Panc1 (cell line): ENCODE measurements around the gene MYEOV. TPM values are rescaled to one million over a fixed set of nuclear protein-coding genes. Genes with fewer than 3 reads are reported as not detected.

Experiments used
- ATAC-seq: fragments of 200-7000 bp; cut with Tn5 transposase; 2 replicates; pipeline ENCODE4 v1.9.1; 2020; ENCODE audit warnings: mild to moderate bottlenecking, moderate library complexity
- BruUV-seq: library from RNA; stranded (reverse); fragments of 400-500 nt; replicated peaks from 2 replicates; lab custom pipeline; 2021; lab: Mats Ljungman, UMichigan
- CTCF ChIA-PET: fragments of 300-600 bp; sonication (Branson Sonifier 250); formaldehyde crosslinking; loops from one replicate; lab custom pipeline; 2022; ENCODE audit warnings: antibody characterized with exemption; lab: Charles Lee
- POLR2A ChIA-PET: fragments of 300-600 bp; sonication (Branson Sonifier 250); formaldehyde crosslinking; loops from one replicate; lab custom pipeline; 2022; ENCODE audit warnings: antibody characterized with exemption; lab: Charles Lee
- DNase-seq: peaks from one replicate; pipeline ENCODE4 v3.0.0-alpha.2; 2010; ENCODE audit warnings: low read depth, low spot score
- H3K27ac ChIP-seq: 2 replicates; pipeline ENCODE4 v1.5.1; 2011; ENCODE audit warnings: mild to moderate bottlenecking, low read length, inconsistent platforms
- H3K27me3 ChIP-seq: fragments of 200-500 bp; sonication (Bioruptor generic); 2 replicates; pipeline ENCODE4 v1.6.0; 2014; ENCODE audit warnings: low read length, inconsistent platforms; ENCODE audit not compliant: control insufficient read depth, insufficient read depth
- H3K36me3 ChIP-seq: fragments of 200-500 bp; sonication (Bioruptor generic); 2 replicates; pipeline ENCODE4 v1.5.1; 2014; ENCODE audit warnings: inconsistent platforms, mild to moderate bottlenecking, low read length, moderate library complexity; ENCODE audit not compliant: control insufficient read depth, insufficient read depth
- H3K4me1 ChIP-seq: 2 replicates; pipeline ENCODE4 v1.5.1; 2011; ENCODE audit warnings: inconsistent platforms, mild to moderate bottlenecking, low read length, moderate library complexity; ENCODE audit not compliant: control insufficient read depth, insufficient read depth
- H3K4me3 ChIP-seq, 2 experiments: 2 replicates each; pipeline ENCODE4 v1.5.1; 2011 to 2012; ENCODE audit warnings: low read depth in 2 of 2, low read length in 2 of 2, mild to moderate bottlenecking in 2 of 2, inconsistent platforms in 1 of 2, moderate library complexity in 1 of 2
- H3K9me3 ChIP-seq: fragments of 200-500 bp; sonication (Bioruptor generic); 2 replicates; pipeline ENCODE4 v1.5.1; 2014; ENCODE audit warnings: low read depth, mild to moderate bottlenecking, inconsistent platforms, low read length, moderate library complexity; ENCODE audit not compliant: control insufficient read depth, insufficient read depth
- CTCF ChIP-seq: fragments of 450-650 bp; IDR thresholded peaks from 2 replicates; pipeline ENCODE4 v1.5.1; 2017; ENCODE audit warnings: mild to moderate bottlenecking
- POLR2AphosphoS5 ChIP-seq: IDR thresholded peaks from 2 replicates; pipeline ENCODE4 v1.6.1; 2012; ENCODE audit warnings: mild to moderate bottlenecking, low read depth, low read length, moderate library complexity
- REST ChIP-seq, 2 experiments: IDR thresholded peaks; 2 replicates each; pipeline ENCODE4 v1.6.1; 2011 to 2012; ENCODE audit warnings: low read depth in 2 of 2, control low read depth in 1 of 2, low read length in 1 of 2, mild to moderate bottlenecking in 1 of 2, moderate library complexity in 1 of 2; ENCODE audit not compliant: insufficient read depth in 1 of 2
- SIN3A ChIP-seq: IDR thresholded peaks from 2 replicates; pipeline ENCODE4 v1.6.1; 2012; ENCODE audit warnings: low read depth, mild to moderate bottlenecking, low read length, moderate library complexity, borderline replicate concordance; ENCODE audit not compliant: insufficient read depth
- TCF7L2 ChIP-seq: IDR thresholded peaks from 2 replicates; pipeline ENCODE4 v1.6.1; 2011; ENCODE audit warnings: mild to moderate bottlenecking, low read depth, low read length, inconsistent platforms
- in situ Hi-C: cut with HindIII; loops from 2 replicates; pipeline ENCODE4 v1.10.0; 2016; ENCODE audit warnings: low sequenced_read_pairs, low pct_unique_long_range_greater_than_20kb
- intact Hi-C: fragments of 100-400 bp; cut with micrococcal nuclease; formaldehyde crosslinking; loops from one replicate; pipeline ENCODE4 v1.10.0; 2022; ENCODE audit not compliant: unreplicated experiment
- total RNA-seq: library from RNA; stranded (reverse); gene quantifications from one replicate; pipeline ENCODE4 v1.2.1, GENCODE V29; 2021; ENCODE audit not compliant: unreplicated experiment

MYEOV gene
- total RNA-seq, 1 experiment from 2014 or later, result 69.8 TPM

GRCh38 chr11:69265911-69266510 lies 27.9 kb upstream of the MYEOV start:
- DNase-seq (no peak), ATAC-seq (no peak)
- TF ChIP-seq TCF7L2, result no peak
- no peaks in the 10 kb centered on the region for H3K9me3 ChIP-seq
- H3K27ac ChIP-seq, result no peak overlapping the region
- BruUV-seq, result no TSS peak
- intact Hi-C loops (no loop called here), in situ Hi-C loops (no loop called here)
- H3K4me3 ChIP-seq, result no peak overlapping the region
- no peaks in the 10 kb centered on the region for H3K36me3 ChIP-seq
- H3K4me1 ChIP-seq, result no peaks in the 10 kb centered on the region
- ChIA-PET CTCF (no interaction called here), POLR2A (no interaction called here)
- H3K27me3 ChIP-seq, result no peaks in the 10 kb centered on the region

GRCh38 chr11:69267395-69267805 lies 26.6 kb upstream of the MYEOV start:
- ChIA-PET POLR2A (interaction anchor here (0.8 kb wide), 1 partner anchor 28 kb away, joined by 3 read pairs; no protein-coding TSS in a partner anchor), CTCF (no interaction called here)
- H3K4me3 ChIP-seq, result no peak overlapping the region
- in situ Hi-C loops, result no loop called here
- H3K27me3 ChIP-seq, result no peaks in the 10 kb centered on the region
- ATAC-seq (no peak), DNase-seq (no peak)
- no peaks in the 10 kb centered on the region for H3K4me1 ChIP-seq
- no peak for TF ChIP-seq TCF7L2
- no peak for TF ChIP-seq CTCF
- no peak for TF ChIP-seq POLR2AphosphoS5
- no peak for TF ChIP-seq SIN3A
- TF ChIP-seq REST (IDR thresholded peaks at IDR 0.05; ENCODE audit: insufficient read depth in 1 of 2, low read depth in 2 of 2, low read length in 1 of 2), result no peak
- intact Hi-C loops, result no loop called here
- H3K36me3 ChIP-seq, result no peaks in the 10 kb centered on the region
- H3K9me3 ChIP-seq, result no peaks in the 10 kb centered on the region
- no TSS peak for BruUV-seq
- H3K27ac ChIP-seq, result no peak overlapping the region

- CTCF ChIA-PET, result no interaction called here
- DNase-seq (no peak), ATAC-seq (no peak)
- H3K4me3 ChIP-seq, result no peak overlapping the region
- H3K9me3 ChIP-seq, result no peaks in the 10 kb centered on the region
- H3K27me3 ChIP-seq, result no peaks in the 10 kb centered on the region
- no peaks in the 10 kb centered on the region for H3K4me1 ChIP-seq
- H3K36me3 ChIP-seq, result no peaks in the 10 kb centered on the region
- no TSS peak for BruUV-seq
- H3K27ac ChIP-seq, result no peak overlapping the region
- in situ Hi-C loops (no loop called here), intact Hi-C loops (no loop called here)
- POLR2A ChIA-PET, result no interaction called here
- TF ChIP-seq POLR2AphosphoS5, result no peak
- no peak for TF ChIP-seq SIN3A
- no peak for TF ChIP-seq TCF7L2
- no peak for TF ChIP-seq CTCF
- TF ChIP-seq REST (IDR thresholded peaks at IDR 0.05; ENCODE audit: insufficient read depth in 1 of 2, low read depth in 2 of 2, low read length in 1 of 2), result no peak
Measured at GRCh38 chr11:69268911-69269310, 25.0 kb upstream of the MYEOV start.
